ENCODE measurements around the gene RGS11.
"Not testable (repeated sequence)": the region's sequence is repeated elsewhere in the genome, so short reads cannot be mapped to it uniquely, and the experiment has no call there.

RGS11 gene

DNA sequence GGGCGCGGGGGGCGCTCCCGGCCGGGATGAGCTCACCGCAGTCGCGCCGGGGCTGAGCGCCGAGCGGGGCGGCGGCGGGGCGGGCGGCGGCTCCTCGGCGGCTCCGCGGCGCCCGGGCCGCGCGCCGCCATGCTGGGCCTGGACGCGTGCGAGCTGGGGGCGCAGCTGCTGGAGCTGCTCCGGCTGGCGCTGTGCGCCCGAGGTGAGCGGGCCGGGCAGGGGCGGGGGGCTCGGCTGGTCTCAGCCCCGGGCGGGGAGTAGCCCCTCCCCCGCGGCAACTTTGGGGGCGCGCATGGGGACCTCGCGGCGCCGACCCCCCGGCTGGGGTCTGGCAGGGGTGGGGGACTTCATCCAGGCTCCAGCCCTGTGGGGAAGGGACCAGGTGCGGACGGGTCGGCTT is 4.8 kb upstream of the RGS11 start, which contains the start of gene ARHGDIG:
TSS of gene ARHGDIG (plus strand) at position 40 of the 400 bp plus-strand sequence. CDS start at position 130, 90 bp downstream.
- no peak for DNase-seq (ENCODE audit: low read depth)

- no peak for DNase-seq (ENCODE audit: low read depth)
These were observed 4.3 kb upstream of the RGS11 start for GRCh38 chr16:280005-280460.

DNA sequence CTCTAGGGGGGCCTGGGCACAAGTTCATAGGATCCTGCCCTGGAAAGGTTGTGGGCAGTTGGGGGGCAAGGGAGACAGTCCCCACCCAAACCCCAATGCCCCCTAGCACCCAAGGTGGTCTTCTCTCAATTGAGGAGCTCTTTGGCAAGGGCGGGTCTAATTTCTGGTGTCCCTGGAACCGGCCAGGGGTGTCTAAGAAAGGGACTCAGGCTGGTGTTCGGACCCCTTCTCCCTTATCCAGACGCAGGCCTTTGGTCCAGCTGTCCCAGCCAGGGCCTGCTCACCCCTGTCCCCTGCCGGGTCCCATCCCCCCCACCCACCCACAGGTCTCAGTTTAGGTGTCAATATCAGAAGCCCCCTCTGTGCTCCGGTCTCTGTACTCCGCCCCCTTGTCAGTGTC is 3.8 kb upstream of the RGS11 start:
- no peak for DNase-seq (ENCODE audit: low read depth)

DNA sequence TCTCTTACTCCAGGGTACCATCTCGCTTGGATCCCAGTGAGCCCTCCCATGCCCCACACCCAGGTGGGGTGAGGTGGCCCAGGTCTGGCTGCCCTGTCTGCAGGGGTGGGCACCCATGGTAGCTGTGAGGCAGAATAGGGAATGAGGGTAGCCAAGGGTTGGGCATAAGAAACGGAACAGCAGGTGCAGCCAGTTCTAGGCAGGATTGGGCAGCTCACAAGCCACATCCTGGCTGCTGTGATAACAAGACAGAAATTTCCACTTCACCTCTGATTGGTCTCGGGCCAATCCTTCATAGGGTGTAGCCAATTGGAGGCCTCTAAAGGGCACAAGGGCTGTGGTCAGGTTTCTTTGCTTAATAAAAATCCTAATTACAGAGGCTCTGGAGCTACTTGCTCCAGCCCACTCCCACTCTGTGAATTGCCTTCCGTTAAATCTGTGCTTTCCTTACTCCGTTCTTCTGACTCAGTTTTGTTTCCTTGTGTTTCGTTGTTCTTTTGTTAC is 3.2 kb upstream of the RGS11 start:
- DNase-seq (ENCODE audit: low read depth), result no peak

DNA sequence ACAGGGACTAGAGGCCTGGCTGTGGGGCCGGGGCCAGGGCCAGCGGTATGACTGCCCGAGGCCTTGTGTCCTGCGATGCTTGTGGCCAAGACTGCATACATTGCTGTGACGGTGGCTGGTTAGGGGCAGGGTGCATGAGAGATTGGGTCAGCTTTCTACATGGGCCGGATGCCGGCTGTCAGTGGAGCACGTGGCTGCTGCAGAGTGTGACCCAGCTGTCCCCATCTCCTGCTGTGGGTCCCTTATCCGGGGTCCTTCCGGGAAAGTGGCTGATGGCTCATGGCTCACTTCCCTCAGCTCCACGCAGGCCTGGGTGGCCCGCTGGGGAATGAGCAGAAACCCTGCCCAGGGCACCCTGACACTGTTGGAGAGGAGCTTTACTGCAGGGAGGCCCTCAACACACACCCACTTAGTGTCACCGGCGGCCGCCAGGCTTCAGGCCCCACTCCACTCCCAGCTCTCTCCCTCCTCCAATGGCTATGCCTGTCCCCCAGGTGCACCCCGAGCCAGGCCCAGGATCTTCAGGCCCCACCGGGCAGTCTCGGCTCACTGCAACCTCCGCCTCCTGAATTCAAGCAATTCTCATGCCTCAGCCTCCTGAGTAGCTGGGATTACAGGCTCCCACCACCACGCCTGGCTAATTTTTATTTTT is 808 bp upstream of the RGS11 start:
- no peak for DNase-seq (ENCODE audit: low read depth)

DNA sequence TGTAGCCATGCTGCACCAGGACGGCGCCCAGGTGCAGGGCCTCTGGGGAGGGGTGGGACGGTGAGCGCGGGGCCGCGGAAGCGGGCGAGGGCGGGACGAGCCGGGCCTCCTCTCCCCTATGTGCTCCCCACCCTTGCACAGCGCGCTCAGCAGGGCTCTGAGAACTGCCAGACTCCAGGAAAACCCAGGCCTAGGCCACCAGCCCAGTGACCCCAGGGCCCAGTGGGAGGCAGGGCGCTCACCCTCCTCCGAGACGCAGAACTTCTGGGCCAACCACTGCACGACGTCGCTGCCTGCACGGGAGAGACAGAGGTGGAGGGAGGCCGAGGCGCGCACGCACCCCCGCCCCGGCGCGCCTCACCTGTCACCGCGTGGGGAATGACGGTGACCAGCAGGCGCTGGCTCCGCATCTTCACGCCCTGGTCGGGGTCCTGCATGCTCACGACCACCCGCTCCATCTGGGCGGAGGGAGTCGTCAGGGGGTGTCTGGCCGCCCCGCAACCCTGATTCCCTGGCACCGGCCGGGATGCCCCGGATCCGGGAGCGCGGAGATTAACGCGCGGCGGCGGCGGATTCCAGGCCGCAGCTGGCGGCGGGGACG is 603 bp downstream of the RGS11 start:
- DNase-seq (ENCODE audit: low read depth), result no peak

- DNase-seq (ENCODE audit: low read depth), result no peak
These were observed 2.0 kb downstream of the RGS11 start for GRCh38 chr16:273547-274421.

DNA sequence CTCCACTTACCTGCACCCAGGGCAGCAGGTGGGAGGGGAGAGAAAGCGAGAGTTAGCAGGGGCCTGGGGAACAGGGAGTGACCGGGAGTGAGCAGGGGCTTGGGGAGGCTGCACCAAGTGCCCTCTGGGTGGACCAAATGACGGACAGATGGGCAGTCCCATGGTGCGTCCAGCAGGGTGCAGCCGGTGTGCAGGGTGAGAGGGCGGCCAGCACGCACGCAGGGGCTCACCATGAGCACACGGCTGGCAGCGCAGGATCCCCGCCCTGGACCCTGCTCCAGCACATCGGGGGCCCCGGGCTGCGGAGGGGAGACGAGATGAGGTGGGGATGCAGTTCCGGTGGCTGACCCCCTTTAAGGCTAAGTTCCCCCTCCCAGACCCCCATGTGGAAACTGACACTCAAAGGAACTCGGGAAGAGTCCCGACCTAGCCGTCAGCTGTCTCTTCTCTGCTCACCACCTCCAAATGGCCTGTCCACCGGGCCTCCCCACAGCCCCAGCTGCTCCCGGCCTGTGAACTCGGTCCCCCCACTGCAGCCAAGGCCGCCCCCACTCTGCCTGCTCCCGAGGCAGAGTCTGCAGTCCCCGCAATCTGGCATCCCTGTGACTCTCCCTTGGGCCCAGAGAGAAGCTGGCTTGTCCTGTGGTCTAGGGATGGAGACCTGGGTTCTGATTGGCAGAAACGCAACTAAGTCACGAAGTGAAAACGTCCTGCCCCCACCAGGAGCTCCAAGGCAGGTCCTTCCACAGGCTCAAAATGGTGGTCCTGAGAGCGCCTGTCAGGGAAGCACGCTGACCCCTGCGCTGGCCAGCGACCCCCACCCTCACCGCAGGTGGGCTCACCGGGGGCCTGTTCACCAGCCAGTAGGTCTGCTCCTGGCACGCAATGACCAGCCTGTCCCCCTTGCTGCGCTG is 2.9 kb downstream of the RGS11 start:
- no peak for DNase-seq (ENCODE audit: low read depth)

- no peak for DNase-seq (ENCODE audit: low read depth)
These were observed 5.1 kb downstream of the RGS11 start for GRCh38 chr16:270381-271255.

GRCh38 chr16:269061-269796 is 6.5 kb downstream of the RGS11 start:
- no peak for DNase-seq (ENCODE audit: low read depth)

- no peak for DNase-seq (ENCODE audit: low read depth)
These were observed 7.3 kb downstream of the RGS11 start for GRCh38 chr16:268141-269053.

DNA sequence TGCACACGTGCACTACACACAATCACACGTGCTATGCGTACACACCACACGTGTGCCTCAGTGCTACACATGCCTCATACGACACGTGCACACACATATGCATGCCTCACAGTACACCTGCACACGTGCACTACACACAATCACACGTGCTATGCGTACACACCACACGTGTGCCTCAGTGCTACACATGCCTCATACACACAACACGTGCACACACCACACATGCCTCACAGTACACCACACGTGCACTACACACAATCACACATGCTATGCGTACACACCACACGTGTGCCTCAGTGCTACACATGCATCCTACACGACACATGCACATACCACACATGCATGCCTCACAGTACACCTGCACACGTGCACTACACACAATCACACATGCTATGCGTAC is 8.2 kb downstream of the RGS11 start:
- not testable (repeated sequence) for DNase-seq (ENCODE audit: low read depth)

DNA sequence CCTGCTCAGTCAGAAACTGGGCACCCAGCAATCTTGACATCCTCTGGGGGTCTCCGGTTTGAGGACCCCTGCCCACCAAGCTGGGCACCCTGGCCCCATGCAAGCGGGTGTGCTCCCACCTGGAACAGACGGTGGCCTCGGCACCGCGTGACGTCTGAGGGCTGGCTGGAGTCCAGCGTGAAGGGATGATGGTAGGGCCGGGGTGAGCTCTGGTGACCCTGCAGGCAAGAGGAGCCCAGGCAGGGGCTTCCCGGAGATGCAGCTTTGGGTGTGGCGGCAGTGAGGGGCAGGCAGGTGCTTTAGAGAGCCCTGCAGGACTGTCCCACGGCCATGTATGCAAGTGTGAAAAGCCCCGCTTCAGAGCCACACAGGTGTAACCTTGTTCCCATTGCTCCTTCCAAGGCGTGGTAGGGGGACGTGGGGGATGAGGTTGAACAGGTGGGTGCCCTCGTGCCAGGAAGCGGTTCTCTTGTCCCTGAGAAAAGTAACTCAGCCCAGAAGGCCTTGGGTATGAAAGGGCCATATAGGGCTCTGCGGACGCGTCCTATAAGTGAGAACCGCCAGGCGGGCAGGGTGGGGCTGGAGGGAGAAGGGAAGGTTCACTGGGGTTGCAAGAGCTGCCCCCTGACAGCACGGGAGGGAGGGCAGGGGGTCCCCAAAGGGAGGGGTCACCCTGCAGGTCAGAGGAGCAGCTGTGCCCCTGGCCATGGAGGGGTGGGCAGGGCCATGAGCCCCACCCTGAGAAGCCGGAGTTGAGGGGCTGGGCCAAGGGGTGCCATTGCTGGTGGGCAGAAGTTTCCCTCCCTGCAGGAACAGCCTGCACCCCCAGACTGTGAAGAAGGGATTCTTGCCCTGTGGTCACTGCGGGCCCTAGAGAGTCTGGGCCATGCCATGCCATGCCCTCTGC is 9.2 kb downstream of the RGS11 start:
- DNase-seq (ENCODE audit: low read depth), result no peak

DNA sequence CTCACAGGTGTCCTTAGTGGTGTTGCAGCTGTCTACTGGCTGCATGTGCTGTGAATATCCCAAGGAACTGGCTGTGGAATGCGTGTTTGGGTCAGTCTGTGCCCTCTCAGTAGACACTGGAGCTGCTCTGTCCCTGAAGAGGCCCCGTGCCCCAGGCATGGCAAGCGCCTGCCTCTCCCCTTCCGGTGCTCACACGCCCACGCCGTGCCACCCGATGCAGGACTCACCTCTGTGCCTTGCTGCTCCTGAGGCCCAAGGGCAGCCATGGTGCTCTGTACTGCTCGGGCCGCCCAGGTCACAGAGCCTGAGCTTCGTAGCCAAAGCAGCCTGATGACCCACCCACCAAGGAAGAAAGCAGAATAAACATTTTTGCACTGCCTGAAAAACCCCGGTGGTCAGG is 10.0 kb downstream of the RGS11 start:
- DNase-seq (ENCODE audit: low read depth), result no peak

DNA sequence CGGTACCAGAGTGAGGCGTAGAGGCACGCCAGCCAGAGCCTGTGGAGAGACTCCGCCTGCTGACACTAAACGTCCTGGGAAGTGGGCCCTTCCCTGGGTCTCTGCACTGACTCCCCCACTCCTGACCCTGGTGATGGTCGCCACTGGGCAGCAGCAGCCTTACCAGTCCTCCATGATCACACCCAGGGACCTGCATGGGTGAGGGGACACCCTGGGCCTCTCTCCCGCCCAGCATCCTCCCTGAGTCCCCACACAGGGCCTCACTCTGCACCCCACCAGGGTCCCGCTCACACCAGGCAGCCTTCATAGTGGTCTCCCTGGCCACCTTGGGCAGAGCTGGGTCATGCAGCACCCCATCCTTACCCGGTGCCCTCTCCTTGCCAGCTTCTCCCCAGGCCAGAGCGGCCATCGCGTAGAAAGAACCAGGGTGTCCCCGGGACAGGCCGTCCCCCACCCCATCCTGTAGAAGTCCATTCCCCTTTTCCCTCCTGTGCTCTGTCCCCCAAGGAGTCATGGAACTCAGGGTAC is 10.7 kb downstream of the RGS11 start:
- no peak for DNase-seq (ENCODE audit: low read depth)

DNA sequence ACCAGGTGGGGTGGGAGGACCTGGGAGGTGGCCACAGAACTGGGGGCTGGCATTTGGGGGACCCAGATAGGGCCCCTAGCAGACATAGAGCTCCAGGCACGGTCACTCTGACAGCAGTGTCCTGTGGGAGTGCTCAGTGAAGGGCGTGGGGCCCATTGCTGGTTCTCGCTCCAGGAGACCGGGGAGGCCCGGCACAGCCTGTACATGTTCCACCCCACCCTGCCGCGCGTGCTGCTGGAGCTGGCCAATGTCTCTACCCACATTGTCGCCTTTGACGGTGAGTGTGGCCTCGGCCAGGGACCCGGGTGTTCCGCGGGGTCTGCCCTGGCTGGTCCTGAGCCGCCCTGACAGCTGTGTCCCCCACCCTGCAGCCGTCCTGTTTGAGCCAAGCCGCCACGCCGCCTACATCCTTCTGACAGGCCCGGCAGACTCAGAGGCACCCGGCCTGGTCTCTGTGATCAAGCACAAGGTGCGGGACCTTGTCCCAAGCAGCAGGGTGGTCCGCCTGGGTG is 11.2 kb downstream of the RGS11 start:
- DNase-seq (ENCODE audit: low read depth), result no peak

DNA sequence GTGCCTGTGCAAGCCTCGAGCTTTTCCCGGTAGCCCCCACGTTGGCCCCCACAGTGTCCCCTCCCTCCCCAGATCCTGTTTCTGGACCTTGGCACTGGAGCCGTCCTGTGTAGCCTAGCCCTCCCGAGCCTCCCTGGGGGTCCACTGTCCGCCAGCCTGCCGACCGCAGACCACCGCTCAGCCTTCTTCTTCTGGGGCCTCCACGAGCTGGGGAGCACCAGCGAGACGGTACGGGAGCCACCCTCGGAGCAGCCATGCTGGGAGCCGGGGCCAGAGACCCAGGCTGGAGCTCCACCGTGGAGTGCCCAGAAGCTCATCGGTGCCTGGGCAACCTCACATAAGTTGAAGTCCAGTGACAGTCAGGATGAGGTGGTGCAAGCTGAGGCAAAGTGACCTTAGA is 11.8 kb downstream of the RGS11 start:
- DNase-seq (ENCODE audit: low read depth), result no peak

All from activated T-helper 9 cell treated with anti-CD3 and anti-CD28 coated beads, Interleukin-2, amount 50 U/mL, for 16 hours (primary cell).